A673 (cell line): ENCODE results near the gene DMC1. TPM values are rescaled to one million over a fixed set of nuclear protein-coding genes. Genes with fewer than 3 reads are reported as not detected.
A peak's percentile ranks its signal among the peaks of the same experiment; 100 is the strongest.
"Not testable (repeated sequence)": the region's sequence is repeated elsewhere in the genome, so short reads cannot be mapped to it uniquely, and the experiment has no call there.

Experiments
- BruUV-seq: library from RNA; stranded (reverse); fragments of 400-500 nt; replicated peaks from 2 replicates; lab custom pipeline; 2021; lab: Mats Ljungman, UMichigan
- CTCF ChIA-PET: fragments of 300-600 bp; sonication (Branson Sonifier 250); formaldehyde crosslinking; loops from one replicate; lab custom pipeline; 2022; ENCODE audit warnings: antibody characterized with exemption; lab: Charles Lee
- POLR2A ChIA-PET: fragments of 300-600 bp; sonication (Branson Sonifier 250); formaldehyde crosslinking; loops from one replicate; lab custom pipeline; 2022; ENCODE audit warnings: antibody characterized with exemption; ENCODE audit not compliant: low non-redundant PET; lab: Charles Lee
- DNase-seq: peaks from one replicate; pipeline ENCODE4 v3.0.0-alpha.2; 2015; ENCODE audit warnings: low spot score
- H3K27ac ChIP-seq: fragments of 200-600 bp; sonication (generic); 2 replicates; pipeline ENCODE4 v1.5.1; 2016; ENCODE audit warnings: mixed run types, low read depth, mild to moderate bottlenecking, mixed read lengths, antibody characterized with exemption, low read length; ENCODE audit not compliant: poor library complexity, severe bottlenecking
- H3K27me3 ChIP-seq: fragments of 200-600 bp; sonication (generic); replicated peaks from 2 replicates; pipeline ENCODE4 v1.6.1; 2017; ENCODE audit warnings: mixed run types, low read depth, mild to moderate bottlenecking, mixed read lengths, antibody characterized with exemption, low read length; ENCODE audit not compliant: insufficient read depth, poor library complexity
- H3K36me3 ChIP-seq: fragments of 200-600 bp; sonication (generic); 2 replicates; pipeline ENCODE4 v1.6.1; 2016; ENCODE audit warnings: mixed run types, mild to moderate bottlenecking, mixed read lengths, antibody characterized with exemption, low read length; ENCODE audit not compliant: insufficient read depth, poor library complexity, severe bottlenecking
- H3K4me1 ChIP-seq: fragments of 200-600 bp; sonication (generic); 2 replicates; pipeline ENCODE4 v1.6.1; 2017; ENCODE audit warnings: mixed run types, mild to moderate bottlenecking, mixed read lengths, antibody characterized with exemption, low read length; ENCODE audit not compliant: insufficient read depth, poor library complexity, severe bottlenecking
- H3K4me3 ChIP-seq: fragments of 200-600 bp; sonication (generic); 2 replicates; pipeline ENCODE4 v1.5.1; 2016; ENCODE audit warnings: low read depth, mixed run types, mild to moderate bottlenecking, mixed read lengths, low read length; ENCODE audit not compliant: poor library complexity, severe bottlenecking
- H3K9me3 ChIP-seq: fragments of 200-600 bp; sonication (generic); 2 replicates; pipeline ENCODE4 v1.6.1; 2016; ENCODE audit warnings: mixed run types, low read depth, mild to moderate bottlenecking, mixed read lengths, antibody characterized with exemption, low read length; ENCODE audit not compliant: poor library complexity, severe bottlenecking
- CTCF ChIP-seq: fragments of 300-800, 200-600 bp; sonication (generic); conservative IDR thresholded peaks from 2 replicates; pipeline ENCODE4 v1.5.1; 2017; ENCODE audit warnings: low read depth, mild to moderate bottlenecking, antibody characterized with exemption, low read length, moderate library complexity, mixed read lengths
- EZH2 ChIP-seq: fragments of 200-600 bp; sonication (generic); IDR thresholded peaks from 2 replicates; pipeline ENCODE4 v1.6.1; 2017; ENCODE audit warnings: borderline replicate concordance, low read depth, mild to moderate bottlenecking, mixed read lengths, antibody characterized with exemption, low read length; ENCODE audit not compliant: poor library complexity, severe bottlenecking
- intact Hi-C: fragments of 100-400 bp; cut with micrococcal nuclease; formaldehyde crosslinking; loops from one replicate; pipeline ENCODE4 v1.10.0; 2022; ENCODE audit not compliant: unreplicated experiment
- total RNA-seq: library from RNA; stranded (reverse); gene quantifications from 2 replicates; pipeline ENCODE4 v1.2.3, GENCODE V29; 2021

DMC1 gene
- total RNA-seq, 1 experiment from 2014 or later: 2.3 TPM

DNA sequence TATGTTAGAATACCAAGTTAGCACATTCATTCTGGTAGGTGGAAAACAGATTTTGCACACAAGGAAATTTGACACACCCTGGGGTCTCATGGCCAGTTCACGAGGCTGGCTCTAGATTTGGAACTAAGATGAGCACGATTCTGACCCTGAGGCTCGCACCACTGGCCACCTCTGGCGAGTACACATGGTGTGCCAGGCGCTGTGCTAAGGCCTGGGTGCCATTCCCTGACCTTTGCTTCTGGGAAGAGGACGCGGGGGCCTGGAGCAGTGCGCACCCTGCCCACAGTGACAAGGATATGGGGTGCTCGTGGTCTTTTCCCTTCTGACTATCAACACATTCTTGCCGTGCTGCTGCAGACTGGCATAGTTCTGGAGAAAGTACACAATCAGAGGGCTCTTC lies 29.5 kb upstream of the DMC1 start:
- TF ChIP-seq EZH2: no peak
- no peak for TF ChIP-seq CTCF
- no peaks in the 10 kb centered on the region for H3K27me3 ChIP-seq
- intact Hi-C loops: no loop called here
- no peaks in the 10 kb centered on the region for H3K9me3 ChIP-seq
- no TSS peak for BruUV-seq
- no peak overlapping the region for H3K27ac ChIP-seq
- CTCF ChIA-PET: no interaction called here
- DNase-seq: no peak
- no peaks in the 10 kb centered on the region for H3K36me3 ChIP-seq
- H3K4me3 ChIP-seq: no peak overlapping the region
- POLR2A ChIA-PET: no interaction called here
- H3K4me1 ChIP-seq: no peaks in the 10 kb centered on the region

GRCh38 chr22:38582923-38583322 lies 12.9 kb upstream of the DMC1 start:
- CTCF ChIA-PET, H3K36me3 ChIP-seq, POLR2A ChIA-PET, H3K9me3 ChIP-seq, H3K27ac ChIP-seq, intact Hi-C loops, H3K4me3 ChIP-seq, H3K4me1 ChIP-seq, H3K27me3 ChIP-seq, DNase-seq, BruUV-seq: not testable (repeated sequence)

DNA sequence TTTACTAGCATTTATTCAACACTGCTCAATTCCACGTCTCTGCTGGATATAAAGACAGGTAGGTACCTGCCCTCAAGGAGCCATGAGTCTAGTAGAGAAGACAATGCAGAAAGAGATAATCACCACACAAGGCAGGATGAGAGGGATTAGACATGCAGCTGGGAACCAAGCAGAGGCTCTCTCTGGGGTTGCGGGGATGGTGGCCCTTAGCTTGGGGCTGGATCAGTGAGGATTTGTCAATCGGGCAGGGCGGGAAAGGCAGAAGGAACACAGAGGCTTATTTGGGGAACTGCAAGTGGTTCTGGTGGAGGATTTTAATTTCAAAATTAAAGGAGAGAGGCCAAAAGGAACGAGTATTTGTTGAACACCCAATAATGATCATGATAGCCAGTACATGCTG lies 8.5 kb upstream of the DMC1 start:
- Histone ChIP-seq H3K4me3 (no peak overlapping the region), H3K27ac (no peak overlapping the region), H3K4me1 (no peaks in the 10 kb centered on the region), H3K36me3 (no peaks in the 10 kb centered on the region), H3K9me3 (no peaks in the 10 kb centered on the region), H3K27me3 (no peaks in the 10 kb centered on the region)
- intact Hi-C loops: loop anchor here (10.0 kb wide), 1 partner anchor 224 kb away; no protein-coding TSS in a partner anchor
- POLR2A ChIA-PET: no interaction called here
- TF ChIP-seq CTCF (no peak), EZH2 (no peak)
- CTCF ChIA-PET: no interaction called here
- no TSS peak for BruUV-seq
- DNase-seq: no peak

- peak; percentile 72 for TF ChIP-seq CTCF
- TF ChIP-seq EZH2: no peak
- Histone ChIP-seq H3K36me3 (no peaks in the 10 kb centered on the region), H3K27me3 (no peaks in the 10 kb centered on the region), H3K4me1 (peaks cover 11% of the 10 kb centered on the region), H3K4me3 (no peak overlapping the region), H3K9me3 (no peaks in the 10 kb centered on the region), H3K27ac (no peak overlapping the region)
- ChIA-PET CTCF (interaction anchor here (0.6 to 2.9 kb wide), 4 partner anchors 159 to 520 kb away, joined by 3 to 13 read pairs (median 4); no protein-coding TSS in a partner anchor), POLR2A (no interaction called here)
- BruUV-seq: no TSS peak
- intact Hi-C loops: loop anchor here (5.0 to 10.0 kb wide), 2 partner anchors 217 to 520 kb away; no protein-coding TSS in a partner anchor
- DNase-seq: peak; percentile 66
Measured at GRCh38 chr22:38572065-38572464, 2.1 kb upstream of the DMC1 start.
